ENCODE data around the gene NR1H4. TPM values are rescaled to one million over a fixed set of nuclear protein-coding genes. Genes with fewer than 3 reads are reported as not detected.

NR1H4 gene
- total and polyA plus RNA-seq, 2 of the 13 experiments (the other 11 are each of a cell fraction or from before 2014, with no cell fraction given) = 27.3 to 114 TPM

GRCh38 chr12:100554608-100555077 is 81.0 kb downstream of the NR1H4 start (continued):
- TF ChIP-seq ZMYM2 (CRISPR knock-in tag; IDR thresholded peaks at IDR 0.05) (no peak), KLF15 (CRISPR knock-in tag; IDR thresholded peaks at IDR 0.05; ENCODE audit: borderline replicate concordance) (no peak), RARG (CRISPR knock-in tag; IDR thresholded peaks at IDR 0.05; ENCODE audit: low read depth) (no peak), HMG20A (CRISPR knock-in tag; IDR thresholded peaks at IDR 0.05; ENCODE audit: borderline replicate concordance) (0 out of 2 replicates have a peak, but pooled peaks have one; percentile 17), DPF2 (CRISPR knock-in tag; IDR thresholded peaks at IDR 0.05; ENCODE audit: borderline replicate concordance, low read depth) (no peak), FOXA1 (IDR thresholded peaks at IDR 0.05) (no peak), FOXA1 (CRISPR knock-in tag; IDR thresholded peaks at IDR 0.05) (peak; percentile 42; the same call in 1 of the 2 replicates), MIER2 (CRISPR knock-in tag; IDR thresholded peaks at IDR 0.05) (0 out of 2 replicates have a peak, but pooled peaks have one; percentile 28), ZNF451 (CRISPR knock-in tag; IDR thresholded peaks at IDR 0.05) (no peak), ZMYM4 (CRISPR knock-in tag; IDR thresholded peaks at IDR 0.05) (peak; percentile 35; the same call in 1 of the 2 replicates), ZNF569 (CRISPR knock-in tag; IDR thresholded peaks at IDR 0.05; ENCODE audit: borderline replicate concordance) (no peak), ZBED4 (CRISPR knock-in tag; IDR thresholded peaks at IDR 0.05; ENCODE audit: borderline replicate concordance) (no peak), ZKSCAN5 (CRISPR knock-in tag; IDR thresholded peaks at IDR 0.05) (no peak), ZNF563 (CRISPR knock-in tag; IDR thresholded peaks at IDR 0.05) (no peak), TEF (CRISPR knock-in tag; IDR thresholded peaks at IDR 0.05) (no peak), ZNF33A (CRISPR knock-in tag; IDR thresholded peaks at IDR 0.05; ENCODE audit: borderline replicate concordance) (no peak), FLYWCH1 (CRISPR knock-in tag; IDR thresholded peaks at IDR 0.05) (no peak), ATF1 (CRISPR knock-in tag; IDR thresholded peaks at IDR 0.05) (no peak; the same call in 1 of the 2 replicates), STAG1 (CRISPR knock-in tag; IDR thresholded peaks at IDR 0.05) (peak; percentile 95), PPARG (CRISPR knock-in tag; conservative IDR thresholded peaks at IDR 0.05) (peak; percentile 51; the same call in 1 of the 2 replicates), CEBPG (CRISPR knock-in tag; IDR thresholded peaks at IDR 0.05) (peak; percentile 76), SNAI1 (CRISPR knock-in tag; IDR thresholded peaks at IDR 0.05; ENCODE audit: borderline replicate concordance) (no peak), ZFP62 (CRISPR knock-in tag; IDR thresholded peaks at IDR 0.05) (no peak), MBD4 (IDR thresholded peaks at IDR 0.05; ENCODE audit: borderline replicate concordance, low read length) (no peak), IKZF4 (CRISPR knock-in tag; IDR thresholded peaks at IDR 0.05; ENCODE audit: borderline replicate concordance, low read depth, not compliant biosample characterization) (no peak), ZNF3 (CRISPR knock-in tag; IDR thresholded peaks at IDR 0.05) (no peak), GFI1 (CRISPR knock-in tag; IDR thresholded peaks at IDR 0.05; ENCODE audit: borderline replicate concordance) (0 out of 2 replicates have a peak, but pooled peaks have one; percentile 22)
- TF ChIP-seq, protein P1, sequence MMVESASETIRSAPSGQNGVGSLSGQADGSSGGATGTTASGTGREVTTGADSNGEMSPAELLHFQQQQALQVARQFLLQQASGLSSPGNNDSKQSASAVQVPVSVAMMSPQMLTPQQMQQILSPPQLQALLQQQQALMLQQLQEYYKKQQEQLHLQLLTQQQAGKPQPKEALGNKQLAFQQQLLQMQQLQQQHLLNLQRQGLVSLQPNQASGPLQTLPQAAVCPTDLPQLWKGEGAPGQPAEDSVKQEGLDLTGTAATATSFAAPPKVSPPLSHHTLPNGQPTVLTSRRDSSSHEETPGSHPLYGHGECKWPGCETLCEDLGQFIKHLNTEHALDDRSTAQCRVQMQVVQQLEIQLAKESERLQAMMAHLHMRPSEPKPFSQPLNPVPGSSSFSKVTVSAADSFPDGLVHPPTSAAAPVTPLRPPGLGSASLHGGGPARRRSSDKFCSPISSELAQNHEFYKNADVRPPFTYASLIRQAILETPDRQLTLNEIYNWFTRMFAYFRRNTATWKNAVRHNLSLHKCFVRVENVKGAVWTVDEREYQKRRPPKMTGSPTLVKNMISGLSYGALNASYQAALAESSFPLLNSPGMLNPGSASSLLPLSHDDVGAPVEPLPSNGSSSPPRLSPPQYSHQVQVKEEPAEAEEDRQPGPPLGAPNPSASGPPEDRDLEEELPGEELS (CRISPR knock-in tag; IDR thresholded peaks at IDR 0.05) = no peak
